Measurements from ENCODE around the gene BSDC1. TPM values are rescaled to one million over a fixed set of nuclear protein-coding genes. Genes with fewer than 3 reads are reported as not detected.
A peak's percentile ranks its signal among the peaks of the same experiment; 100 is the strongest.

BSDC1 gene
- total RNA-seq, 2 donors from 2014 or later = 78.3 to 248 TPM

GRCh38 chr1:32351399-32352238, 42.6 kb downstream of the BSDC1 start:
- Histone ChIP-seq H3K4me1 (replicated peaks) (no peaks in the 10 kb centered on the region), H3K9me3 (no peaks in the 10 kb centered on the region), H3K36me3 (no peaks in the 10 kb centered on the region), H3K4me3 (peak overlapping the region; percentile 74 to 75), H3K27me3 (replicated peaks; ENCODE audit: insufficient read depth) (no peaks in the 10 kb centered on the region), H3K27ac (peak overlapping the region; percentile 93)
- DNase-seq (ENCODE audit: low spot score) = peak; percentile 96
- WGBS = under 1% methylated on average over 67 of the region's 75 CpGs
- TF ChIP-seq, protein P1, sequence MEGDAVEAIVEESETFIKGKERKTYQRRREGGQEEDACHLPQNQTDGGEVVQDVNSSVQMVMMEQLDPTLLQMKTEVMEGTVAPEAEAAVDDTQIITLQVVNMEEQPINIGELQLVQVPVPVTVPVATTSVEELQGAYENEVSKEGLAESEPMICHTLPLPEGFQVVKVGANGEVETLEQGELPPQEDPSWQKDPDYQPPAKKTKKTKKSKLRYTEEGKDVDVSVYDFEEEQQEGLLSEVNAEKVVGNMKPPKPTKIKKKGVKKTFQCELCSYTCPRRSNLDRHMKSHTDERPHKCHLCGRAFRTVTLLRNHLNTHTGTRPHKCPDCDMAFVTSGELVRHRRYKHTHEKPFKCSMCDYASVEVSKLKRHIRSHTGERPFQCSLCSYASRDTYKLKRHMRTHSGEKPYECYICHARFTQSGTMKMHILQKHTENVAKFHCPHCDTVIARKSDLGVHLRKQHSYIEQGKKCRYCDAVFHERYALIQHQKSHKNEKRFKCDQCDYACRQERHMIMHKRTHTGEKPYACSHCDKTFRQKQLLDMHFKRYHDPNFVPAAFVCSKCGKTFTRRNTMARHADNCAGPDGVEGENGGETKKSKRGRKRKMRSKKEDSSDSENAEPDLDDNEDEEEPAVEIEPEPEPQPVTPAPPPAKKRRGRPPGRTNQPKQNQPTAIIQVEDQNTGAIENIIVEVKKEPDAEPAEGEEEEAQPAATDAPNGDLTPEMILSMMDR (IDR thresholded peaks at IDR 0.05) = peak in 2 of 4 experiments; percentile 22 to 38
- TF ChIP-seq POLR2AphosphoS5 (IDR thresholded peaks at IDR 0.05) (peak; percentile 91), POLR2A (IDR thresholded peaks at IDR 0.05) (peak; percentile 91)
- intact Hi-C loops (cut with DNase I) = loop anchor here (5.0 kb wide), 1 partner anchor 109 kb away; no protein-coding TSS in a partner anchor

DNA sequence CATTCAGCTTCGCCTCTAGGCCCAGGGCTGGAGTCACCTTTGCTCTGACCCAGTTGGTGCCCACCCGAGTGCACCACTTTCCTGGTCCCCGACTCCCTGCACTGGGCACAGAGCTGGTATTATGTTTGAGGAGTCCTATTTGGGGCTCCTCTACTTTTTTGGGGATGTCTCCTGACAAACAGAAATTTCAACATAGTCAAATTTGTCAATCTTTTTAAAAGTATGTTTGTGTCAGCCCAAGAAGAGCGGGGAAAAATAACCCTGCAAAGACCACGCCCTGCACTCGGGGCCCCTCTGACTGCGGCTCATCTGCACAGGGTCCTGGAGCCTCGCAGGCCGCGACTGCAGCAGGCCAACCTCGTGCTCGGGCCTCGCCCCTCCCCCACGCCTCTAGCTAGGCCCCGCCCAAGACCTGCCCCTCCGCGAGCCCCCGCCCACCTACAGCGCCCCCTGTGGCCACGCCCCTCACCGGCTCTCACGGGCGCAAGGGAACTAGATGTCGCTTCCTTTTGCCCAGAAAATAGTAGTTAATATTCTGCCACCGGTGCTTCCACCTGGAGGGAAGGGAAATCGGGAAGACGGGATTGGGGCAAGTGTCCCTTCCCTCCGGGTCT, 43.3 kb downstream of the BSDC1 start:
- WGBS = 22% methylated on average over 28 of the region's 28 CpGs
- peak overlapping the region; percentile 74 to 75 for H3K4me3 ChIP-seq

GRCh38 chr1:32349211-32349708, 45.0 kb downstream of the BSDC1 start:
- Histone ChIP-seq H3K36me3 (no peaks in the 10 kb centered on the region), H3K27ac (no peak overlapping the region), H3K27me3 (replicated peaks; ENCODE audit: insufficient read depth) (no peaks in the 10 kb centered on the region), H3K4me1 (replicated peaks) (no peaks in the 10 kb centered on the region), H3K4me3 (no peak overlapping the region), H3K9me3 (no peaks in the 10 kb centered on the region)
- DNase-seq (ENCODE audit: low spot score) = no peak
- TF ChIP-seq, protein P1 (IDR thresholded peaks at IDR 0.05) = no peak
- no peak for TF ChIP-seq POLR2A (IDR thresholded peaks at IDR 0.05)
- no peak for TF ChIP-seq POLR2AphosphoS5 (IDR thresholded peaks at IDR 0.05)
- intact Hi-C loops (cut with DNase I) = no loop called here
- WGBS = 67% methylated on average over 8 of the region's 8 CpGs

More for the DNA sequence above, 43.3 kb downstream of the BSDC1 start:
- intact Hi-C loops (cut with DNase I) = loop anchor here (5.0 kb wide), 1 partner anchor 109 kb away; no protein-coding TSS in a partner anchor
- Histone ChIP-seq H3K9me3 (no peaks in the 10 kb centered on the region), H3K27ac (peak overlapping the region; percentile 93), H3K27me3 (replicated peaks; ENCODE audit: insufficient read depth) (no peaks in the 10 kb centered on the region), H3K4me1 (replicated peaks) (no peaks in the 10 kb centered on the region), H3K36me3 (no peaks in the 10 kb centered on the region)
- no peak for TF ChIP-seq POLR2AphosphoS5 (IDR thresholded peaks at IDR 0.05)
- TF ChIP-seq, protein P1 (IDR thresholded peaks at IDR 0.05) = peak; percentile 66 to 94 (median 74)
- TF ChIP-seq POLR2A (IDR thresholded peaks at IDR 0.05) = no peak
- DNase-seq (ENCODE audit: low spot score) = peak; percentile 51

GRCh38 chr1:32346532-32347157, 47.6 kb downstream of the BSDC1 start:
- TF ChIP-seq, protein P1 (IDR thresholded peaks at IDR 0.05) = no peak
- no peak for TF ChIP-seq POLR2AphosphoS5 (IDR thresholded peaks at IDR 0.05)
- WGBS = 81% methylated on average over 9 of the region's 9 CpGs
- Histone ChIP-seq H3K4me1 (replicated peaks) (no peaks in the 10 kb centered on the region), H3K27me3 (replicated peaks; ENCODE audit: insufficient read depth) (no peaks in the 10 kb centered on the region), H3K9me3 (no peaks in the 10 kb centered on the region), H3K36me3 (no peaks in the 10 kb centered on the region), H3K4me3 (no peak overlapping the region), H3K27ac (no peak overlapping the region)
- intact Hi-C loops (cut with DNase I) = no loop called here
- DNase-seq (ENCODE audit: low spot score) = no peak

Data from prostate gland (tissue), 2 donors.